ENCODE results near the gene CST1.
"Not testable (repeated sequence)": the region's sequence is repeated elsewhere in the genome, so short reads cannot be mapped to it uniquely, and the experiment has no call there.

CST1 gene

DNA sequence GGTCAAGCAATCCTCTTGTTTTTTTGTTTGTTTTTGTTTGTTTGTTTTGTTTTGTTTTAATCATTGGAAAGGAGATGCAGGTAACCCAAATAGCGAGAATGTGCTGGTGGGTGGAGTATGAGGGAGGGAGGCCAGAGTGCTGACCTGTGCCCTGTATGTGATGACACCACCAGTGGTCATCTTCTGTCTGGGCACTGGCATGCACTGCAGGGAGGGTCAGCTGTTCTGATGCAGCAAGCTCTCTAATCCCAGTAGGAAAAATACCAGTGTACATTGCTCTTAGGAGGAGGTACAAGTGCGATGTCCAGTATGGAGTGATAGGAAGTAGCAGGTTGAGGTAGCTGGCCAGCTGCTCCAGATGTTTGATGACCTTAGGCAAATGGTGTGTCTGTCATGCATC, 2.9 kb upstream of the CST1 start:
- no peak for DNase-seq

DNA sequence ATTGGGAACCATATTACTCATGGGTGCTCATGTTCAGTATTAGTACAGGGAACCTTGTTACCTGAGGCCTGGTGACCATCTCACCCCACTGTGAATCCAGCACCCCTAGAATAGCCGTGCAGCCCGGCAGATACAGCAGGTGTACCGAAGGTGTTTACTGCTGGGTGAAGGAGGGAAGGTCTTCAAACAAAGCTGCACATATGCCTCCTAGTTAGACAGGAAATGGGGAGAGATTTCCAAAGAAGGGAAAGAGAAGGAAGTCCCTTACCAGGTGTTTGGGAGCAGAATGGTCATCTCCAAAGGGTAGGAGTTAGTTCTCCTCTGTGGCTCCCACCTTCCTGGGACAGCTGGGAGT, 2.4 kb upstream of the CST1 start:
- DNase-seq: no peak

DNA sequence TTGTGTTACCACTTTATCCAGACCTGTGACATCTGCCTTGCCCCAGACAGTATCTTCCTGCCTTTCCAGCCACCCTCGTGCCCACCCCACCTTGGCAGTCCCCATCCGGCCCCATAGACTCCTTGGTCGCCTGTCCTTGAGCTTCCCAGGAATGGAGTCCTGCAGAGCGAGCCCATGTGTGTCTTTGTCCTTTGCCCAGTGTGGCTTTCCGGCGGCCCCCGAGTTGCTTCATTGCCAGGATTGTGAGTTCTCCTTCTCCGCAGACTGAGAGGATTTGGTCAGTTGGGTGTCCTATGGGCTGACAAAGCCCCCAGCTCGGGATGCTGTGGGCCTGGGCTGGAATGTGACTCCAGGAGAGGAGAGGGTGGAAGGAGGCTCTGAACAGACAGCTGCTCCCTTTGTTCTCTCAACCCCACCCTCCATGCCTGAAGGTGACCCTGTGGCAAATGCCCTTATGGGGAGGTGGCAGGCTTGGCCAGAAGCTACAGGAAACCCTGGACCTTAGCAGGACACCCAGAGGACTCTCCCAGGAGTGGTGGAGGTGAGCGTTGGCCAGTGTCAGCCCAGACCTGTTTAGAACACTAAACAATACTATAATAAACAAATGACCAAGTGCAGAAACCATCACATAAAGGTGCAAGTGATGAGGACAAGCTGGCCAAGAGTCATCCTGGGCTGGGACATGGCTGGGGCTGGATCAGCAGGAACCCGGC, 1.9 kb upstream of the CST1 start:
- DNase-seq: no peak

DNA sequence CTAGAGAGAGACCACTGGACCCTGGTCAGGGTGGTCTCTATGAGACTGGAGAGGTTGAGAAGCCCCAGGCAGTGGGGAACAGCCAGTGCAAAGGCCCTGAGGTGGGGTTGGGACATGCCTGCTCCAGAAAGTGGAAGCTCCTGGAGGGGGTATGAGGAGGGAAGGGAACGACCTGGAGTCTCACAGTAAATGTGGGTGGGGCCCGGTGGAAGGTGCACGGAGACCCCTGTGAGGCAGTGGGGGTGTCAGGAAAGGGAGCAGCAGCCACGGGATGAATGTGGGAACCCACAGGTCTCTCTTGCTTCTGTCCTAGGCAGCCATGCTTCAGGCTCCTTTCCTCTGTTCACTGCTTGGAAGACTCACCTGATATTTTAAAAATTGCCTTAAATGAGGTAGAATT, 1.3 kb upstream of the CST1 start:
- no peak for DNase-seq

DNA sequence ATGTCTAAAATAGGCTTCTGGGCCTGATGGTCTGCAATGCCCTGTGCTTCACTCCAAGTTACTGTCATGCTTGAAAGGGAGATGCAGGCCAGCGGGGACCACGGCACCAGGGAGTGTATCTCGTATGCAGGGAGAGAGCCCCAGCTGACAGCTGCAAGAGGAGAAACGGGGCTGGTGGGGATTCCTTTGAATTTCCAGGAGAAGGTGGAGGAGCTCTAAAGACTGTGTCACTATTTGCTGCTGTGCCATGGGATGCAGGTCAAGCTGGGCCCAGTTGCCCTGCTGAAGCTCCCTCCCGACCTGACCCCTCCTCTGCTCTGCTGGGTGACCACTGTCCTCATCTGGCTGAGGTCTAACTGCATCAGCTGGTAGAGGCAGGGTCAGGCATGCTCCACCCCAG, 989 bp downstream of the CST1 start:
- DNase-seq: no peak

DNA sequence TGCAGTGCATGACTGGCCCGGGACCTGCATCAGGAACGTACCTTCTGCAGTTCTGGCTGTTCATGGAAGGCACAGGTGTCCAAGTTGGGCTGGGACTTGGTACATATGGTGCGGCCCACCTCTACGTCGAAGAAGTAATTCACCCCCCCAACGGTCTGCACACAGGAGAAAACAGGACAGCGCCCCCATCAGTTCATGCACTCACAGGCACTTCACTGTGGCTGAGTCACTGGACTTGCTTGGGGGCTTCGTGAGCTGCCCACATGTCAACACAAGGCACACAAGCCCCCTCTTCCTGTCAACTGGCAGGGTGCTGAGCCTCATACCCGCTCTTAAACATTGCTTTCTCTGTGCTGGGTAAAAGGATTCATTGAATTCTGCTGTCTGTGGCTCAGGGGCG, 1.8 kb downstream of the CST1 start:
- not testable (repeated sequence) for DNase-seq

DNA sequence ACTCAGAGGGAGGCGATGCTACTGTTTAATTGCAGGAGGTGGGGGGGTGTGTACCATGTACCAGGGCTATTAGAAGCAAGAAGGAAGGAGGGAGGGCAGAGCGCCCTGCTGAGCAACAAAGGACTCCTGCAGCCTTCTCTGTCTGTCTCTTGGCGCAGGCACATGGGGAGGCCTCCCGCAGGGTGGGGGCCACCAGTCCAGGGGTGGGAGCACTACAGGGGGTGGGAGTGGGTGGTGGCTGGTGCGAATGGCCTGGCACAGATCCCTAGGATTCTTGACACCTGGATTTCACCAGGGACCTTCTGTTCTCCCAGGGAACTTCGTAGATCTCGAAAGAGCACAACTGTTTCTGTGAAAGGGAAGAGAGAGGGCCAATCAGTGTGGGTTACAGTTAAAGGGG, 3.2 kb downstream of the CST1 start:
- DNase-seq: not testable (repeated sequence)

DNA sequence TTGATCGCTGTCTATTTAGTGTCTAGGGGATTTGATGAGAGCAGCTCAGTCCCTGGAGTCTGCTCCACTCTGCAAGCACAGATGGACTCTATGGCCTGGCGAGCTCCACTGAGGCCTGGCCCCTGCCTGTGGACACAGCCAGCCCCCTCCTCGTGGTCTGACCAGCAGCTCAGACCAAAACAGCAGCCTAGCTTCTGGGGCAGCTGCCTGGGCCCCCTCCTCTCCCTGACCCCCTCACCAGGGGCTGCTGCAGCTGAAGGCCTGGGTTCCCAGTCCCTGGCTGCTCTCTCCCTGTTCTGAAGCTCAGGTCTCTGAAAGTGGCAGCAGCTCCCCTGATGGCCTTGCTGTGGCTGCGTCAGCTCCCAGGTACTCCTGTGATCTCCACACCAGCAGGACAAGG, 3.6 kb downstream of the CST1 start:
- DNase-seq: not testable (repeated sequence)

DNA sequence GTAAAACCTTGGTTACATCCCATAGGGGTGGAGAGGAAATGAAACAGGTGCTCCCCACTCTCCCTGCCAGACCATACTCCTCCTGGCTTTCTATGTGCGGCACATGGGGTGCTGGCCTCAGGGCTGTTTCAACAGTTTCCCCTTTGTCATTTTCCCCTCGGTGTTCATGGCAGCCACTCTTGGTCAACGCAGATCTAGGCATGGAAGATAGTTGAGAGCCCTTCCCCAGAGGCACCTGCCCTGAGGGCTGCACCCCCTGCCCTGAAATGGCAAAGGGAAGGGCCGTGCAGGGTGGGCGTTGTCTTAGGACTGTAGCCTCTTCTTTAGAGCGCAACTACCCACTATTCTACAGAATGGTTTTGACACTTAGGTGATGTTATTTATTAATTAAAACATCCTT, 4.4 kb downstream of the CST1 start:
- no peak for DNase-seq

DNA sequence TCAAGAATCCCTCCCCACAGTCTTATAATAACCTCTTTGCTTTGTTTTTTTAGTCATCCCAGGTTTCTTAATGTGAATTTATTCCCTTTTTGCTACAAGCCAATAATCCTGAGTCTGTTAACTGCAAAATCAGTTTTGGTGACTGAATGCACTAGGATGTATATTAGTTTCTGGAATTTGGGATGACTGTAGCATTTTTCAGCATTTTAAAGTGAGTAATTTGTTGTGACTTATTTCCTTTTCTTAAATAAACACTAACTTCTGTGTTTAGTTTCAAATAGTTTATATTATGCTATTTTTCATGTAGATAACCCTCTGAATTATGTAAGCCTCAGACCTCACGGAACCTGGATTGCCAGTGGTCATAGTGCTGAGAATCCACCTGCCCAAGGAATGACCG, 5.5 kb downstream of the CST1 start:
- DNase-seq: no peak

DNA sequence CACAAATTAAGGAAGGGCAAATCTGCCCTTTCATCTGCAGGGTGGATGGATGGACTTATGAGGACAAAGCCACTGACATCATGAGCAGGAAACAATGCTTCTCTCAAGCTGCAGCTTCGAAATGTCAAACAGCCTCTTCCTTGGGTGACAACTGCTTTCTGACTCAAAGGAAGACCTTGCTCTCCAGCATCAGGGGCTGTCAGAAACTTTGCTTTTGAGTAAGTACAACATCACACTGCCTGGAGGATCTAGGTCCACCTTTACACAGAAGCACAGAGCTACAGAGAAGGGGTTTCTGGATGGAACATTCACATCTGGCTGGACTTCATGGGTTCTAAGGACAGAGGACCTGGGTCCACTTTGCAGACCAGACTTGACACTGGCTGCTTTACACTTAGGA, 5.9 kb downstream of the CST1 start:
- no peak for DNase-seq

DNA sequence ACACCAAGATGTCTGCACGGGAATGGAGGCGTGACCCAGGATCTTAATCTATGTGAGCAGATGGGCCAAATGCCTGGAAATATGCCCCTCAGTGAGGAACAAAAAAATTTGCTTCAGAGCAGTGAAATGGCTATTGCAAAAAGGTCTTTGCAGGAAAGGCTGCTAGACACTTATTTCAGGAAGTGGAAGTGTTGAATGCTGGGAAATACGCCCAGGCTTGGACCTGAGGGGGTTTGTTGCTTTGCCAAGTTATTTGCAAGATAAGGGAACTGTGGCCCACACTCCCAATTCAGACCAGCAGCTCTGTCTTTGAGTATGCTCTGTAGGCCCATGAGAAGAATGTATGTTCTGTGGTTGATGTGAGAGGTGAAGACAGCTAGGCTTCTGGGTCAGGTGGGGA, 15.3 kb downstream of the CST1 start:
- DNase-seq: not testable (repeated sequence)

DNA sequence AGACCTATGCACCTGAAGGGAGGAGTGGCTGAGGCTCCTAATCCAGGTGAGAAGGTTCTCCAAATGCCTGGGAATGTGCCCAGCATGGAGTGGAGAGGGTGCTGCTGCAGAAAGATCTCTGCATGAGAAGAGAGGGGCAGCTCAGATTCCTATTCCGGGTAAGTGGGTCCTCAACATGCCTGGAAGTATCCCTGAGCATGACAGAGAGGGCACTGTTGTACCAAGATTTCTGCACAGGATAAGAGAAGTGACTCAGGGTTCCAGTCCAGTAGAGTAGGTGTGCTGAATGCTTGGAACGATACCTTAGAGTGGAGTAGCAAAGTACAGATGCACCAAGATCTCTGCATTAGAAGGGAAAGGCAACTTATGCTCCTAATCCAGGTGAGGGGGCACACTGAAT, 15.8 kb downstream of the CST1 start:
- DNase-seq: not testable (repeated sequence)

DNA sequence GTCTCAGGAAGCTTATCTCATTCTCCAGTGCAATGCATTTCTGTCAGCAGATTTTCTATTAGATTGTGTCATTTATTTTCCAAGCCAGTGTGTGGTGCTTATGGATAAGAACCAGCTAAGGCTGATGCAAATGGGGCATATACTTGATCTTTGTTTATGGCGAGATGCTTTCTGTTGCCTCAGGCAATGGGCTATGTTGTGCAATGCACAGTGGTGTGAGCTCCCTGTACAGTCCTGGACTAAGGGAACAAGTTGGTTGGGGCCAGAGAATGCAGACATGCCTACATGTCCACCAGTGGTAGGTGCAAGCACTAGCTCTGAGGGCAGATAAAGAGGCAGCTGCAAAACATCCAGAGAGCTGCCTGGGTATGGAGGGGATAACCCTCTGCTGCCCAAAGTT, 16.3 kb downstream of the CST1 start:
- not testable (repeated sequence) for DNase-seq

DNA sequence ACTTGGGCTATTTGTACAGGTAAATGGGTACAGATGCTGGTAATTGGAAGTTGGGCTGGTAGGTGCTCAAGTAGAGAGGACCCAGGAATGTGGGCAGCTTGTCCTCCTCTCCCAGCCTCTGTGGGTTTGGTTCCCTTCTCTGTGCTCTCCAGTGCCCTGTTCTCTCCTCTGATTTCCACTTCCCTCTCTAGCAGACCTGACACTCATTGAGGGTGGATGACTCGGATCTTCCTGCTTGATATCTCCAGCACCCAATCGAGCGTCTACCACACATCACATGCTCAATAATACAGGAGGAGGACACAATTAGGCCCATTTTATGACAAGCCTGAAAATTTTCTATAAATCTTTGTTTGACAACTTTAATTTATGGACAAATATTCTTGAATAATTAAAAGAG, 23.7 kb downstream of the CST1 start:
- no peak for DNase-seq

DNA sequence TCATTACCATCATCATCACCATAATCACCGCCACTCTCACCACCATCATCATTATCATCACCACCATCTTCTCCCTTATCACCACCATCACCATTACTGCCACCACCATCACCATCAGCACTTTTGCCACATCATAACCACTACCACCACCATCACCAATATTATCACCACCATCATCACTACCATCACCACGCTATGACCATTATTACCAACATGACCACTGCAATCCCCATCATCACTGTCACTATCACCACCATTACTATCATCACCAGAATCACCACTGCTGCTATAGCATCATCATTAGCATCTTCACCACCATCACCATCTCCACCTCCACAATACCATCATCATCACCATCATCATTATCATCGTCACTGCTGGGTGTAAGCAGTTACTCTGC, 25.6 kb downstream of the CST1 start:
- no peak for DNase-seq

DNA sequence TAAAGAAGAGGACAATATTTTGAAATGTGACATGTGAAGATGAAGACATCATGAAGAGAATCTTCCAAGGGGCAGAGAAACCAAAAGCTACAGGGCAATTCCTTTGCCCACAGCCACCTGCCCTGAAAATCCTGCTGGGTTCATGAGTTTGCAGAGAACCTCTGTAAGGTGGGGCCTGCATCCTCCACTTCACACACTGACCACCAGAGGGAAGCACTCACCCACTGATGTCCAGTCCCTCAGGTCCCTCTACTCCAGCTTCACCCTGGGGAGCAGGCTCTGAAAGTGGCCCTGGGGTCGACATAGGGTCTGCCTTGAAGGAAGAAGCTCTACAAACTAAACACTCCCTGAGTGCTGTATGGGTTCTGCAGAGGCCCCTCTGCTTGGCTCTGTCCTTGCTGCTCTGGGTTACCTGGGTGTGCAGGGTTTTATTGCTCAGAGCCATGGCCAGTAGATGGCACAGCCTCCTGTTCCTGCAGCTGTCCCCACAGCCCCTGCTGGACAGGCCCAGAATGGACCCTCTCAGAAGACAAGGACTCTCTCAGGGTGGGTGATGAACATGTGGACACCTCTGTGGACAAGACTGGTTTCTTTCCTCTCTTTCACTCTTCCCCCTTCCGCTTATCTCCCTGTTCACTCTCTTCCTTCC, 27.0 kb downstream of the CST1 start:
- DNase-seq: not testable (repeated sequence)

DNA sequence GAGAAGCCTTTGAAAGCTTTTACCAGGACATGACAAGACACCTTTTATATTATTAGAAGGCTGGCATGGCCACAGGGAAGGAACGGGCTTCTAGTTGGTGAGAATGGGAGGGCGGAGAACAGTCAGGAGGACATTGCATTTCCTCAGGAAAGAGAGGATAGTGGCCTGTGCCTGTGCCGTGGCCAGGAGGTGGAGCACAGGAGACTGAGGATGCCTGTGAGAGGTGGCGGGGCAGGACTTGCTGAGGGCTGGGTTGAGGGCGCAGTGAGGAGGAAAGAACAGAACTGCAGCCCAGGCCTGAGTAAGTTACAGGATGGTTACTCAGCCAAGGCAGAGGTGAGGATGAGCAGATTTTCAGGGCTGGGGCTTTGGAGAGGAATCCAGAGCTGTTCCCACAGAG, 27.9 kb downstream of the CST1 start:
- not testable (repeated sequence) for DNase-seq

DNA sequence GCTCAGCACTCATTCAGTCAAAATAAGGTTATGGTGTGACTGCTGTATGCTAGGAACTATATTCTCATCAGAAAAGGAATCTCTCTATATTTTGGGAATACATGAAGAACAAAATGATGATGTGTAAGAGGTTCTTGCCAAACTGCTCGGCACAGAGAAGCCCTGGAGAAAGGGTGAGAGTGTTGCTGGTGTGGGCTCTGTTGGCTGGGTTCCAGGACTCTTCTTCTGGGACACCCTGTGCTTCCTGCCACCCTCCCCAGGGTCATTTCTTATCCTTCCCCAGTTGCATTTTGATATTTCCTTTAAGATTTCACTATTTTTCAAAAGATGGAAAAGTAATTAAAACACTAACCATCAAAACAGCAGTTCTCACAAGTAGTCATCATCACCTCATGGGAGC, 28.8 kb downstream of the CST1 start:
- DNase-seq: no peak

DNA sequence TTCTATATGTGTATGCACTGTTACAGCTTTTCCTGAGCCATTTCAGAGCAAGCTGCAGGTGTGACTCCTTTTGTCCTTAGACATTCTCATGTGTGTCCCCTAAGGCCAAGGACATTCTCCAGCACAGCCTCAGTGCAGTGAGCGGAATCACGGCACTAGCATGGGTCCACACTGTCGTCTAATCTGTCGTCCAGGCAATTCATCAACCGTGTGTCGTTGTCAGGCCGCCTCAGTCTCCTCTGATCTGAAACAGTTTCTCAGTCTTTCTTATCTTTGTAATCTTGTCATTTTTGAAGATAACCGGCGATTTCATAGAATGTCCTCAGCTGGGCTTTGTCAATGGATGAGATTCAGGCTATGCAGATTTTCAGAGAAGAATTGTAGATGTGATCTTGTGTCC, 31.4 kb downstream of the CST1 start:
- not testable (repeated sequence) for DNase-seq

DNA sequence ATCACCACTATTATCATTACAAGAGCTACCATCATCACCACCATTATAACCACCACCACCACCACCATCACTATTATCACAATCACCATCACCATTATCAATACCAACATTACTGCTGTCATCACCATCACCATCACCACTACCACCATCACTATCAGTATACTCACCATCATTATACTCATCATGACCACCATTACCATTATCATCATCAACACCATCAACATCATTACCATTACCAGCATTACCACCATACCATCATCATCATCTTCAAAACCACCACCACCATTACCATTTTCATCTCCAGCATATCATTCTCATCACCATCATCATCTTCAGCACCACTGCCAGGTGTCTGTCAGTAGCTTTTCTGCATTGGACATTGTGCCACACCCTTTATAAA, 39.0 kb downstream of the CST1 start:
- DNase-seq: not testable (repeated sequence)

DNA sequence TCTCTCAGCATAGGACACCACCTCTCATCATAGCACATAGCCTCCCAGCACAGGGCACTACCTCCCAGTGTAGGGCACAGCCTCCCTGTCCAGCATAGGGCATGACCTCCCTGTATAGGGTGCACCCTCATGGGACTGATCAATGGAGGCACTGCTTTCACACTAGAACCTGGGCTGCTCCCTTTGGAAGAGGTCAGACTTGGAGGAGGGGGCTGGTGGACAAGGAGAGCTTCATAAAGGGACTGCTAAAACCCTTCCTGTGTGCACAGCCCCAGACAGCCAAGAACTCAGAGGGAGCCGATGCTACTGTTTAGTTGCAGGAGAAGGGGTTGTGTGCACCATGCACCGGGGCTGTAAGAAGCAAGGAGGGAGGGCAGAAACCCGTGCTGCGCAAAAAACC, 40.0 kb downstream of the CST1 start:
- DNase-seq: no peak

DNA sequence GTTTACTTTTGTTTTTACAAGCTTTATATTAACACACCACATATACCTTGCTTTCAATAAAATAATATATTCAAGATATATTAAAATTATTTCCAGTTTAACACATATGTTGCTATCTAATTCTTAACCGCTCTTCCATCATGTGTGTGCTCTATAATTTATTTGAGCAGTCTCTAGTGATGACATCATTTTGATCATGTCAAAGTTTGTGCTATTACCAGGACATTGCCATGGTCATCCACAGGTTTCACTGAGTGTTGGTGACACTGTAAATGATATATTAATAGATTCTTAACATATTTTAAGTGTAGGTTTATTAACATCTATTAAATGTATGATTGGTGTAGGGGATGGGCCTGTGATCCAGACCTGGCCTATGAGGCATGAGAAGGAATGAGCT, 44.8 kb downstream of the CST1 start:
- DNase-seq: no peak

DNA sequence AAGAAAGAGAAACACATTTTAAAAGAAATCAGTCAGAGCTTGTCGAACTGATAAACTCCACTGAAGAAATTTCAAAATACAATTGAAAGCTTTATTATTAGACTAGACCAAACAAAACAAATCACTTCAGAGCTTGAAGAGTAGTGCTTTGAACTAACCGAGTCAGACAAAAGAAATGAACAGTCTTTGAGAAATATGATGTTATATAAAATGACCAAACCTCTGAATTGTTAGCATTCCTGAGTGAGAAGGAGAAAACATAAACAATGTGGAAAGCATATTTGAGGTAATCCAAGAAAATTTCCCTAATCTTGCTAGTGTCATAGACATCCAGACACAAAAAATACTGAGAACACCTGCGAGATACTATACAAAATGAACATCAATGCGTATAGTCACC, 48.7 kb downstream of the CST1 start:
- no peak for DNase-seq

DNA sequence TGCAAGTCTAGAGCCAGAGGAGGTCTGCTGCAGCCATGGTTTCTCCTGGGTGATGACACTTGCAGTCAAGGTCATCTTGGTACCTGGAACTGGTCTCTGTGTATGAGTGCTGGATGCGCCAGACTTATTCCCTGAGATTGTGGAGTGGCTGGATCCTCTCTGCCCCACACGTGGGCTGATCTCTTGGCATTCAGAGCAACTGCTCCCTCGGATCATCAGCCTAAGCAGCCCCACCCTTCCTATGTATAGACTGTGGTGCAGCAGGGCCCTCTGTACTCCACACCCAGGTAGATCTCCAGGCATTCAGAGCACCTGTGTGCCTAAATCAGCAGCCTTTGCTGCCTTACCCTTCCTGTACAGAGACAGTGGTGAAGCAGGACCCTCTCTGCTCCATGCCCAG, 49.8 kb downstream of the CST1 start:
- DNase-seq: no peak

All from NCI-H226 (cell line).